T1000 (cell line): Measurements from ENCODE around the gene NDOR1.

Source experiments
- DNase-seq: peaks from one replicate; lab custom pipeline; 2025; ENCODE audit warnings: mixed read lengths; lab: John Stamatoyannopoulos, UW

Gene NDOR1

DNA sequence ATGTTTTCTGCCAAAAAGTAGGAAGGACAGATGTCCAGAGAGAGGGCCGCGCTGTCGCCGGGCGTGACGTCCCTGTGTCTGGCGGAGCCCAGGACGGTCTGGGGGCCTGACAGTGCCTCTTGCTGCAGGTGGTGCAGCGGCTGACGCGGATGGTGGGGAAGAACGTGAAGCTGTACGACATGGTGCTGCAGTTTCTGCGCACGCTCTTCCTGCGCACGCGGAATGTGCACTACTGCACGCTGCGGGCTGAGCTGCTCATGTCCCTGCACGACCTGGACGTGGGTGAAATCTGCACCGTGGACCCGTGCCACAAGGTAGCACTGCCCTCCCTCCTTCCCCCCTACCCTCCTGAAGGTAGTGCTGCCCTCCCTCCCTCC is 57.4 kb downstream of the NDOR1 start:
- no peak for DNase-seq

DNA sequence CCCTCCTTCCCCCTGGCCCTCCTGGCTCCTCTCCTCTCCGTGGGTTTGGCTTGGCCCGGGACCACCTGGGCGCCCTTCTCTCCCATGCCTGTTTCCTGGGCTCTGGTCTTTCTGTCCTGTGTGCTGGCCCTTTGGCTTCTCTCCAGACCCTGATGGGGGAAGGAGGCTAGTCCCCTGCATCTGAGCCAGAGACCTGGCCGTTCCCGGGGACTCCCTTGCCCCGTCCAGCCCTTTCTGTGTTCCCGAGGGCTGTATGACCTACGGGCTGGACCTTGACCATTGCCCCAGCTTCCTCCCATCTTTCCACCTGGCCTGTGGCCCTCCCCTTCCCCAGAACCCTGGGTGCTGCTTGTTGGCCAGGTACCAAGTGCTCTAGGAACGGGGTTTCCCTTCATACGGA is 58.0 kb downstream of the NDOR1 start:
- no peak for DNase-seq

DNA sequence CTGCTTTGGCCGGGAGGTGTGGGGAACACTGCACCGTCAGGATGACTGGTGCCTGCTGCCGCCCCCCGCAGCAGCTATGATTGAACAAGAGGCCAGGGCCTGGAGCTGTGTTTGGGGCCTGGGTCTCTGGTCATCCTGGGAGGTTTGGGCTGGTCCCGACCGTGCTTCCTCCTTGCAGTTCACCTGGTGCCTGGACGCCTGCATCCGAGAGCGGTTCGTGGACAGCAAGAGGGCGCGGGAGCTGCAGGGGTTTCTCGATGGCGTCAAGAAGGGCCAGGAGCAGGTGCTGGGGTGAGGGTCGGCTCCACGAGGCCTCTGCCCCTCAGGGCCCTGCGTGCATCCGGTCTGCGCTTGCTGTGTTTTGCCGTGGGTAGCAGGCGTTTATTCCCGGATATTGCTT is 58.6 kb downstream of the NDOR1 start:
- no peak for DNase-seq

DNA sequence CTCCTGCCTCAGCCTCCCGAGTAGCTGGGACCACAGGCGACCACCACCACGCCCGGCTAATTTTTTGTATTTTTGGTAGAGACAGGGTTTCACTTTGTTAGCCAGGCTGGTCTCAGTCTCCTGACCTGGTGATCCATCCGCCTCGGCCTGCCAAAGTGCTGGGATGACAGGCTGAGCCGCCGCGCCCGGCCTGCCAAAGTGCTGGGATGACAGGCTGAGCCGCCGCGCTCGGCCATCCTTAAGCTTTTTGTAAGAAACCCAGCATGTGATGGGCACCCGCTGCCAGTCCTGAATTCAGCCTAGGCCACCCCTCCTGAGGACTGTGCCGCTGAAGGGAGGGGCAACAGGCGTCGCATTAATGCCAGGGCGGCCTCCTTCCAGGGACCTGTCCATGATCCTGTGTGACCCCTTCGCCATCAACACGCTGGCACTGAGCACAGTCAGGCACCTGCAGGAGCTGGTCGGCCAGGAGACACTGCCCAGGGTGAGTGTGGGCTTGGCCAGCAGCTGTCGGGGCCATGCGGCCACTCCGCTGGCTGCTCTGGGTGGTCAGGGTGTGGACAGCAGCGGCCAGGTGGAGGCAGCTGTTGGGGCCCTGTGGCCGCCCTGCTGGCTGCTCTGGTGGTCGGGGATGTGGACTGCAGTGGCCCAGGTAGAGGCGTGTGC is 60.1 kb downstream of the NDOR1 start:
- no peak for DNase-seq

DNA sequence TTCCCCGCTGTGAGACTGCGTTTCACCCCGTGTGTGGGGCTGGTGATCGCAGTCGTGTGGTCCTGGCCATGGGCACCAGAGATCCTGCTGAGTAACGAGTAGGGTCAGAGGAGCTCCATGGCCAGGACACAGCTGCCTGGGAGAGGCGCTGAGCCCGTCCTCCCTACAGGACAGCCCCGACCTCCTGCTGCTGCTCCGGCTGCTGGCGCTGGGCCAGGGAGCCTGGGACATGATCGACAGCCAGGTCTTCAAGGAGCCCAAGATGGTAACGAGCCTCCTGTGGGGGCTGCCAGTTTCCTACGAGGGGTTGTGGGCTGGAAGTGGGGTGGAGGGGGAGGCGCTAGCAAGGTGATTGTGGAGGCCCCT is 60.6 kb downstream of the NDOR1 start:
- no peak for DNase-seq
